ENCODE results near the gene PLCL2.

DNA sequence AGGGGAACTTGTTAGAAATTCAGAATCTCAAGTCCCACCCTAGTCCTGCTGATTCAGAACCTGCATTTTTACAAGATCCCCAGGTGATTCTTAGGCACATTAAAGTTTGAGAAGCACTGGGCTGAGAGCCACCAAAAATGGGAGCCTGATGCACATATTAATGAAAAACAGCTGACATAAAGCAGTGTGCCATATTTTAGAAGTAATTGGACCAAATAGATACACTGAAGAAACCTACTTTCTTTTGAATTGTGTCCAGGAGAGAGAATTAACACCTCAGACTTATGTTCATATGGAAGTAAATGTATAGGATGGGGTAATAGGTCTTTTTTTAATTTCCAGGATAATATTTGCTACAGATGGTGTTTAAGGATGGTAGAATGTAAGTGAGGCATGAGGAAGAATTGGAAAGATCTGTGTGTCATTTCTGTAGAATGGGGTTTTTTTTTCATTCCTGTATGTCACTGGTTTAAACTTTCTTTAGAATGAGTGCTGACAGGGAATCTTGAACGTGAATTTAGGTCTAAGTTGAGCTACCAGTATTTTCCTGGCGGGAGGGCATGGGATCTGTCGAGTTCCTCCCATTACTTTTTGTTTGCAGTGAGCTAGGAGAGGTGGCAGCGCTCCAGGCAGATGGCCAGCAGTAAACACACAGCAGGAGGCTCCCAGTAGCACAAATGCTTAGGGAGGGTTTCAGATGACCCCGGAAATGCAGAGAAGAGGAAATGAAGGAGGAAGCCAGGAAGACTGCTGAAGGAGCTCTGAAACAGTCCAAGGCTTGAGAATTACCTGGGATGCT, 185.6 kb downstream of the PLCL2 start:
- TF ChIP-seq, protein P1, sequence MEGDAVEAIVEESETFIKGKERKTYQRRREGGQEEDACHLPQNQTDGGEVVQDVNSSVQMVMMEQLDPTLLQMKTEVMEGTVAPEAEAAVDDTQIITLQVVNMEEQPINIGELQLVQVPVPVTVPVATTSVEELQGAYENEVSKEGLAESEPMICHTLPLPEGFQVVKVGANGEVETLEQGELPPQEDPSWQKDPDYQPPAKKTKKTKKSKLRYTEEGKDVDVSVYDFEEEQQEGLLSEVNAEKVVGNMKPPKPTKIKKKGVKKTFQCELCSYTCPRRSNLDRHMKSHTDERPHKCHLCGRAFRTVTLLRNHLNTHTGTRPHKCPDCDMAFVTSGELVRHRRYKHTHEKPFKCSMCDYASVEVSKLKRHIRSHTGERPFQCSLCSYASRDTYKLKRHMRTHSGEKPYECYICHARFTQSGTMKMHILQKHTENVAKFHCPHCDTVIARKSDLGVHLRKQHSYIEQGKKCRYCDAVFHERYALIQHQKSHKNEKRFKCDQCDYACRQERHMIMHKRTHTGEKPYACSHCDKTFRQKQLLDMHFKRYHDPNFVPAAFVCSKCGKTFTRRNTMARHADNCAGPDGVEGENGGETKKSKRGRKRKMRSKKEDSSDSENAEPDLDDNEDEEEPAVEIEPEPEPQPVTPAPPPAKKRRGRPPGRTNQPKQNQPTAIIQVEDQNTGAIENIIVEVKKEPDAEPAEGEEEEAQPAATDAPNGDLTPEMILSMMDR (IDR thresholded peaks at IDR 0.05), result no peak
- no peak for TF ChIP-seq EP300 (IDR thresholded peaks at IDR 0.05)

Measured in ovary (tissue), 3 donors.